ENCODE data around the gene CDC45. TPM values are rescaled to one million over a fixed set of nuclear protein-coding genes. Genes with fewer than 3 reads are reported as not detected.

The CDC45 gene
- total and polyA plus RNA-seq, 2 of the 13 experiments (the other 11 are each of a cell fraction or from before 2014, with no cell fraction given), result 14.4 to 36.3 TPM

DNA sequence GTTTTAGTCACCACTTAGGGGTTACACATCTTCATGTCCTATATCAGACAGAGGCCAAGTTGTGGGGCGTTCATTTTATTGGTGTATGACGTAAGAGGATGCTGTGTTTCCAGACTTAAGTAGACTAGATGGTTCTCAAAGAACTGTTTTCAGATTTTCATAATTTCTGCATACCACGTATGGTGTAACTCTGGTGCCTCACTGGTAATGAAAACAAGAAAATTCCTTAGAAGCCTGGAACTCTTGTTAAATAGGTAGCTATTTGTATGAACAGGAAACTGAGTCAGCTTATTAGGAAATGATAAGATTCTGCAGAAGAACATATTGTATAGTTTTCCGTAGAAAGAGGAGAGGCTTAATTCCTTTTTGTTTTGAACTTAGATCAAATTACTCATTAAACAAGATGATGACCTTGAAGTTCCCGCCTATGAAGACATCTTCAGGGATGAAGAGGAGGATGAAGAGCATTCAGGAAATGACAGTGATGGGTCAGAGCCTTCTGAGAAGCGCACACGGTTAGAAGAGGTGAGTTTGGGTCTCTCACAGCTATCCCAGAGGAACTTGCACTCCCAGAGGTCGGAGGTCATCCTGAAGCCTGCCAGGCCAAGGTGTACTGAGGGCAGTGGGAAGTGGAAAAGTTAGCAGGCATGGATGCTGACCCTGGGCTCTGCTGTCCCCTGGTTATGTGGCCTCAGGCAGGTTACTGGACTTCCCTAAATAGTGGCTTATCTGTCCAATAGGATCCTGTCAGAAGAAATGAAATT lies 3.9 kb downstream of the CDC45 start:
- FAIRE-seq (no peak), ATAC-seq (no peak), DNase-seq (ENCODE audit: low spot score) (no peak)
- 98% methylated on average over 7 of the region's 8 CpGs for WGBS (ENCODE audit: low lambda C conversion rate)
- intact Hi-C loops (cut with micrococcal nuclease; ENCODE audit: unreplicated experiment), result no loop called here
- Histone ChIP-seq H3K27me3 (ENCODE audit: control insufficient read depth in 1 of 2, insufficient read depth in 2 of 2, low read length in 2 of 2) (no peaks in the 10 kb centered on the region; a peak in 1 of 5 replicates), H3K9ac (ENCODE audit: insufficient read depth, low read depth, low read length) (no peak overlapping the region), H4K20me1 (ENCODE audit: insufficient read depth, low read length) (no peaks in the 10 kb centered on the region), H3K4me1 (ENCODE audit: insufficient read depth, low read length) (peaks cover 9% of the 10 kb centered on the region), H3K9me3 (ENCODE audit: low read length) (no peaks in the 10 kb centered on the region), H3K79me2 (ENCODE audit: insufficient read depth, low read length) (peaks cover 11% of the 10 kb centered on the region), H2AFZ (ENCODE audit: low read length) (no peak overlapping the region), H3K4me2 (ENCODE audit: low read depth, low read length) (no peak overlapping the region), H3K36me3 (replicated peaks in 1 of 2; ENCODE audit: control insufficient read depth in 1 of 2, insufficient read depth in 2 of 2, low read length in 2 of 2) (peaks cover 6 to 37% of the 10 kb centered on the region in 2 experiments), H3K27ac (ENCODE audit: extremely low read length, insufficient read depth, low read length) (no peak overlapping the region), H3K4me3 (replicated peaks in 1 of 3; ENCODE audit: insufficient read depth in 1 of 3, low read depth in 2 of 3, low read length in 3 of 3) (no peak overlapping the region)
- CTCF ChIA-PET (ENCODE audit: low intra/inter-chr PET ratio, low total read pairs), result no interaction called here
- in situ Hi-C loops (cut with HindIII; ENCODE audit: extremely low pct_ligation_motif_present, low pct_unique_long_range_greater_than_20kb), result loop anchor here (5.0 to 10.0 kb wide), 2 partner anchors 61 to 144 kb away; no protein-coding TSS in a partner anchor
- POLR2A ChIA-PET, result no interaction called here
- no TSS peak for BruUV-seq (replicated peaks)
- no peak for TF ChIP-seq ZNF510 (CRISPR knock-in tag; IDR thresholded peaks at IDR 0.05; ENCODE audit: low read depth)
- no peak for TF ChIP-seq ATM (IDR thresholded peaks at IDR 0.05; ENCODE audit: borderline replicate concordance)
- no peak for TF ChIP-seq PAWR (CRISPR knock-in tag; IDR thresholded peaks at IDR 0.05; ENCODE audit: borderline replicate concordance)
- TF ChIP-seq, protein P1, sequence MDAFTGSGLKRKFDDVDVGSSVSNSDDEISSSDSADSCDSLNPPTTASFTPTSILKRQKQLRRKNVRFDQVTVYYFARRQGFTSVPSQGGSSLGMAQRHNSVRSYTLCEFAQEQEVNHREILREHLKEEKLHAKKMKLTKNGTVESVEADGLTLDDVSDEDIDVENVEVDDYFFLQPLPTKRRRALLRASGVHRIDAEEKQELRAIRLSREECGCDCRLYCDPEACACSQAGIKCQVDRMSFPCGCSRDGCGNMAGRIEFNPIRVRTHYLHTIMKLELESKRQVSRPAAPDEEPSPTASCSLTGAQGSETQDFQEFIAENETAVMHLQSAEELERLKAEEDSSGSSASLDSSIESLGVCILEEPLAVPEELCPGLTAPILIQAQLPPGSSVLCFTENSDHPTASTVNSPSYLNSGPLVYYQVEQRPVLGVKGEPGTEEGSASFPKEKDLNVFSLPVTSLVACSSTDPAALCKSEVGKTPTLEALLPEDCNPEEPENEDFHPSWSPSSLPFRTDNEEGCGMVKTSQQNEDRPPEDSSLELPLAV (CRISPR knock-in tag; conservative IDR thresholded peaks at IDR 0.05; ENCODE audit: low read depth), result no peak
- no peak for TF ChIP-seq ZNF597 (CRISPR knock-in tag; IDR thresholded peaks at IDR 0.05)
- TF ChIP-seq BRCA1 (CRISPR knock-in tag; IDR thresholded peaks at IDR 0.05), result no peak
- TF ChIP-seq ETV6 (CRISPR knock-in tag; conservative IDR thresholded peaks at IDR 0.05), result no peak
- TF ChIP-seq ZBTB7A (CRISPR knock-in tag; IDR thresholded peaks at IDR 0.05), result no peak

Measured in HepG2 (cell line).